GM18909 (cell line): ENCODE results near the gene FMNL1.

ENCODE experiments used
- ATAC-seq: cut with Tn5 transposase; IDR thresholded peaks from one replicate; pipeline ENCODE4 v1.9.1; 2021; ENCODE audit warnings: mild to moderate bottlenecking; ENCODE audit not compliant: unreplicated experiment, poor library complexity

Gene FMNL1

GRCh38 chr17:45256114-45256966 is 34.7 kb downstream of the FMNL1 start:
- no peak for ATAC-seq

- no peak for ATAC-seq
Observed at GRCh38 chr17:45257115-45257514, 35.4 kb downstream of the FMNL1 start.

- no peak for ATAC-seq
Observed at GRCh38 chr17:45258981-45259380, 37.3 kb downstream of the FMNL1 start.

GRCh38 chr17:45260204-45260783 is 38.6 kb downstream of the FMNL1 start:
- no peak for ATAC-seq

GRCh38 chr17:45261577-45262515 is 40.2 kb downstream of the FMNL1 start, which contains the start of gene SPATA32:
Gene SPATA32 (minus strand): TSS chr17:45262094. CDS start chr17:45262016, 78 bp downstream.
- peak; percentile 51 for ATAC-seq

- ATAC-seq = no peak
Observed at GRCh38 chr17:45262516-45263476, 41.1 kb downstream of the FMNL1 start.

- no peak for ATAC-seq
Observed at GRCh38 chr17:45263477-45263860, 41.8 kb downstream of the FMNL1 start.

GRCh38 chr17:45264430-45264829 is 42.7 kb downstream of the FMNL1 start:
- no peak for ATAC-seq

GRCh38 chr17:45264988-45265387 is 43.3 kb downstream of the FMNL1 start:
- no peak for ATAC-seq

GRCh38 chr17:45265821-45266220 is 44.1 kb downstream of the FMNL1 start:
- no peak for ATAC-seq

- no peak for ATAC-seq
Observed at GRCh38 chr17:45266372-45266926, 44.8 kb downstream of the FMNL1 start.

GRCh38 chr17:45267436-45268055 is 45.9 kb downstream of the FMNL1 start:
- no peak for ATAC-seq

- no peak for ATAC-seq
Observed at GRCh38 chr17:45269912-45270311, 48.2 kb downstream of the FMNL1 start.

GRCh38 chr17:45270828-45271418 is 49.2 kb downstream of the FMNL1 start:
- no peak for ATAC-seq

GRCh38 chr17:45271603-45272002 is 49.9 kb downstream of the FMNL1 start:
- no peak for ATAC-seq

GRCh38 chr17:45273551-45273957 is 51.9 kb downstream of the FMNL1 start:
- ATAC-seq = no peak

- ATAC-seq = no peak
Observed at GRCh38 chr17:45274033-45274432, 52.3 kb downstream of the FMNL1 start.

- ATAC-seq = no peak
Observed at GRCh38 chr17:45276031-45276430, 54.3 kb downstream of the FMNL1 start.
